Measurements from ENCODE around the gene HSPB2.

HSPB2 gene

GRCh38 chr11:111945198-111945597 is 32.7 kb downstream of the HSPB2 start:
- CTCF ChIA-PET = interaction anchor here (0.6 to 11.0 kb wide), 6 partner anchors 9 to 341 kb away, joined by 3 to 110 read pairs (median 8); no protein-coding TSS in a partner anchor
- no peak for TF ChIP-seq CTCF (IDR thresholded peaks at IDR 0.05; ENCODE audit: insufficient read depth, low read length, missing control alignments)
- H3K4me3 ChIP-seq (ENCODE audit: low read depth, low read length) = no peak overlapping the region
- no peak for DNase-seq (ENCODE audit: low read depth, low spot score)
- POLR2A ChIA-PET = interaction anchor here (0.5 to 0.7 kb wide), 2 partner anchors 18 to 20 kb away, joined by 3 read pairs; no protein-coding TSS in a partner anchor

- no peak for DNase-seq (ENCODE audit: low read depth, low spot score)
- CTCF ChIA-PET = interaction anchor here (11.0 kb wide), 1 partner anchor 17 kb away, joined by 110 read pairs; no protein-coding TSS in a partner anchor
- TF ChIP-seq CTCF (IDR thresholded peaks at IDR 0.05; ENCODE audit: insufficient read depth, low read length, missing control alignments) = no peak
- H3K4me3 ChIP-seq (ENCODE audit: low read depth, low read length) = no peak overlapping the region
- POLR2A ChIA-PET = no interaction called here
Observed at GRCh38 chr11:111946499-111946898, 34.0 kb downstream of the HSPB2 start.

DNA sequence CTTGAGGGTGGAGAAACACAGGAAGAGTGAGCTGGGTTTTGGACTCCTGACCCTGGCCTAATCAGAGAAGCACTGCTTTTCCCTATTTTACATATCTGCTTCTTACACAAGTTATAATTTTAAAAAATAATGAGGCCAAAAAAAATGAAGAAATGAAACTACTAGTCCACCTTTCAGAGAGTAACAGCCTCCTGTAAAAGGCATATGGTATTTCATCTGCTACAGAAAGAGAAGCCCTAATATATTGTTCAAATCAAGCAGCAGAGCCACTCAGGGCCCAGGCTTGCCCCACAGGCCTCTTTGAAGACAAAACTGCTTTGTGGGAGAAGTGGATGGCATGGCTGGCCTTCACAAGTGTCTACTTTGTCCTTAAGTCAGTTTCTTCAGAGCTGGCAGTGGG is 34.6 kb downstream of the HSPB2 start:
- no peak overlapping the region for H3K4me3 ChIP-seq (ENCODE audit: low read depth, low read length)
- ChIA-PET POLR2A (no interaction called here), CTCF (interaction anchor here (11.0 kb wide), 1 partner anchor 18 kb away, joined by 110 read pairs; no protein-coding TSS in a partner anchor)
- no peak for TF ChIP-seq CTCF (IDR thresholded peaks at IDR 0.05; ENCODE audit: insufficient read depth, low read length, missing control alignments)
- DNase-seq (ENCODE audit: low read depth, low spot score) = no peak

- TF ChIP-seq CTCF (IDR thresholded peaks at IDR 0.05; ENCODE audit: insufficient read depth, low read length, missing control alignments) = no peak
- CTCF ChIA-PET = no interaction called here
- POLR2A ChIA-PET = interaction anchor here (0.6 kb wide), 1 partner anchor 29 kb away, joined by 4 read pairs; no protein-coding TSS in a partner anchor
- DNase-seq (ENCODE audit: low read depth, low spot score) = no peak
- H3K4me3 ChIP-seq (ENCODE audit: low read depth, low read length) = no peak overlapping the region
Observed at GRCh38 chr11:111949519-111950426, 37.2 kb downstream of the HSPB2 start.

GRCh38 chr11:111951565-111951964 is 39.0 kb downstream of the HSPB2 start:
- no peak for DNase-seq (ENCODE audit: low read depth, low spot score)
- TF ChIP-seq CTCF (IDR thresholded peaks at IDR 0.05; ENCODE audit: insufficient read depth, low read length, missing control alignments) = no peak
- H3K4me3 ChIP-seq (ENCODE audit: low read depth, low read length) = no peak overlapping the region
- ChIA-PET POLR2A (no interaction called here), CTCF (no interaction called here)

- ChIA-PET CTCF (interaction anchor here (0.8 to 2.9 kb wide), 6 partner anchors 9 to 28 kb away, joined by 3 to 9 read pairs (median 3); partner anchors contain the start of gene DIXDC1), POLR2A (no interaction called here)
- no peak for DNase-seq (ENCODE audit: low read depth, low spot score)
Observed at GRCh38 chr11:111954154-111954553, 41.6 kb downstream of the HSPB2 start.

More at GRCh38 chr11:111954154-111954553, 41.6 kb downstream of the HSPB2 start:
- TF ChIP-seq CTCF (IDR thresholded peaks at IDR 0.05; ENCODE audit: insufficient read depth, low read length, missing control alignments) = no peak
- no peak overlapping the region for H3K4me3 ChIP-seq (ENCODE audit: low read depth, low read length)

All from AG04449 (cell line).